T47D (cell line): Measurements from ENCODE around the gene PPP3R1.

Experiments used
- DNase-seq, 2 experiments: peaks; one replicate each; pipeline versions ENCODE4 v3.0.0 to v3.0.0-alpha.2; 2011 to 2012; ENCODE audit warnings: low read depth in 1 of 2, low spot score in 1 of 2
- JUND ChIP-seq: IDR thresholded peaks from 2 replicates; pipeline ENCODE4 v1.6.1; 2012; ENCODE audit warnings: low read depth
- in situ Hi-C: cut with HindIII; loops from 2 replicates; pipeline ENCODE4 v1.10.0; 2016; ENCODE audit warnings: low sequenced_read_pairs, low pct_unique_long_range_greater_than_20kb

The PPP3R1 gene

DNA sequence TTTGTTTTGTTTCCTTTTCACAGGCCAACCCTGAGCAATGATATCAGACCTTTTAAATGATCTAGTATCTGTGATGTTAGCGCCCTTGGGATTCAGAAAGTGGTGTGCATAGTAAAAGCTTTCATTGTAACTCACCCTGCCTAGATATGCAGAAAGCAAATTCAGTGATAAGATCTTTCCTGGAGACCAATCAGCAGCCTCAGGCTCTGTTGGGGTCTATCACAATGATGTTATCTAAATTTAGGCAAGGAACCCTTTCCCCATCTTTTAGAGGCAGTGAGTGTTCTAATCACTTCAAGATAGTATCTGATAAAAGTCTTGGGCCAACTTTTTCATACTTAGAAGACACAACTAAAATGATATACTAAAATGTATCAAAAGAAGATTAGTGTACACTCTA lies 118.2 kb downstream of the PPP3R1 start:
- DNase-seq = no peak
- in situ Hi-C loops = no loop called here
- TF ChIP-seq JUND = no peak
